ENCODE measurements around the gene PIK3C2B.

The PIK3C2B gene

GRCh38 chr1:204506969-204507316 is 12.3 kb upstream of the PIK3C2B start:
- DNase-seq (ENCODE audit: low read depth, low spot score) = peak; percentile 95
- peak overlapping the region; percentile 68 for H3K4me3 ChIP-seq (ENCODE audit: low read depth, low read length)
- TF ChIP-seq, protein P1, sequence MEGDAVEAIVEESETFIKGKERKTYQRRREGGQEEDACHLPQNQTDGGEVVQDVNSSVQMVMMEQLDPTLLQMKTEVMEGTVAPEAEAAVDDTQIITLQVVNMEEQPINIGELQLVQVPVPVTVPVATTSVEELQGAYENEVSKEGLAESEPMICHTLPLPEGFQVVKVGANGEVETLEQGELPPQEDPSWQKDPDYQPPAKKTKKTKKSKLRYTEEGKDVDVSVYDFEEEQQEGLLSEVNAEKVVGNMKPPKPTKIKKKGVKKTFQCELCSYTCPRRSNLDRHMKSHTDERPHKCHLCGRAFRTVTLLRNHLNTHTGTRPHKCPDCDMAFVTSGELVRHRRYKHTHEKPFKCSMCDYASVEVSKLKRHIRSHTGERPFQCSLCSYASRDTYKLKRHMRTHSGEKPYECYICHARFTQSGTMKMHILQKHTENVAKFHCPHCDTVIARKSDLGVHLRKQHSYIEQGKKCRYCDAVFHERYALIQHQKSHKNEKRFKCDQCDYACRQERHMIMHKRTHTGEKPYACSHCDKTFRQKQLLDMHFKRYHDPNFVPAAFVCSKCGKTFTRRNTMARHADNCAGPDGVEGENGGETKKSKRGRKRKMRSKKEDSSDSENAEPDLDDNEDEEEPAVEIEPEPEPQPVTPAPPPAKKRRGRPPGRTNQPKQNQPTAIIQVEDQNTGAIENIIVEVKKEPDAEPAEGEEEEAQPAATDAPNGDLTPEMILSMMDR (IDR thresholded peaks at IDR 0.05; ENCODE audit: low read depth, low read length) = no peak
- in situ Hi-C loops (cut with HindIII; ENCODE audit: low sequenced_read_pairs) = no loop called here

DNA sequence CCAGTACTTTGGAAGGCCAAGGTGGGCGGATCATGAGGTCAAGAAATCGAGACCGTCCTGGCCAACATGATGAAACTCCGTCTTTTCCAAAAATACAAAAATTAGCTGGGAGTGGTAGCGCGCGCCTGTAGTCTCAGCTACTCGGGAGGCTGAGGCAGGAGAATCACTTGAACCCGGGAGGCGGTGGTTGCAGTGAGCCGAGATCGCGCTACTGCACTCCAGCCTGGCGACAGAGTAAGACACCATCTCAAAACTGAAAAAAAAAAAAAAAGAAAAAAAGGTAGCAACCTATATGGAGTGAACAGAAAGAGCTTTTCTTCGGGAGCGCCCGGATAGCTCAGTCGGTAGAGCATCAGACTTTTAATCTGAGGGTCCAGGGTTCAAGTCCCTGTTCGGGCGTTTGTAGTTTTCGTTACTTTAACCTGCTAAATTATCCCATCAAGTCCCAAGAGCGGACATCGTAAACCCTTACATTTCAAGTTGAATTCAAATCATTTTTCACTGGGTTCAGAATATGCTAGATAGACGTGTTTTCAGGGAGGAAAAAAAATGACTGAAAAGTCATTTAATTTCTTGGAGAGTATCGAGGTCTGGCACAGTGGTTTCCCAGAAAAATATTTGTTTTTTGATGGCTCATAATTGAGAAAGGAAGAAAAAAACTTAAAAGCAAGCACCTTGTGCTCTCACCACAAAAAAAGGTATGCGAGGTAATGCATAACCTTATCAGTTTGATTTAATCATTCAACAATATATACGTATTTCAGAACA is 11.8 kb upstream of the PIK3C2B start:
- in situ Hi-C loops (cut with HindIII; ENCODE audit: low sequenced_read_pairs) = no loop called here
- TF ChIP-seq, protein P1 (IDR thresholded peaks at IDR 0.05; ENCODE audit: low read depth, low read length) = no peak
- peak overlapping the region; percentile 68 for H3K4me3 ChIP-seq (ENCODE audit: low read depth, low read length)
- peak; percentile 95 for DNase-seq (ENCODE audit: low read depth, low spot score)

DNA sequence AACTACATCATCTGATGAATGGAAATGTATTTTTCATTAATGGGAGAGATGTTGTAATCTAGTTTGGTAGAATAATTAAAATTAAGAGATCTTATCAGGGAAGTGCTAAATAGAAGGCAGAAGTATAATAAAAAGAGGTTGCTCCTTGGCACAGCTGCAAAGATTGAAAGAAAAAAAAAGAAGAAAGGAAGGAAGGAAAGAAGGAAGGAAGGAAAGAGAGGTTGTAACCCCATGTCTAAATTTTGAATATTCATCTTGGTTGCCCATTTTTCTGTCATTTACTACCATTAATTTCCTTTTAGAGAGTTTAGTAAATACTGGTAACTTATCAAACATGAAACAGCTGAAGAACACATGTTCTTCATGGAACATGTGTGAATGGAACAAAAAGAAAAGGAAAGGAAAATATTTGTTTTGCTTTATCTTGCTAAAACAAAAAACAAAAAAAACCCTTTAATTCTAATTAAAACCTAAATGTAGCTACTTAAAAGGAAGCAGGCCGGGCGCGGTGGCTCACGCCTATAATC is 11.1 kb upstream of the PIK3C2B start:
- H3K4me3 ChIP-seq (ENCODE audit: low read depth, low read length) = peak overlapping the region; percentile 49
- TF ChIP-seq, protein P1 (IDR thresholded peaks at IDR 0.05; ENCODE audit: low read depth, low read length) = no peak
- in situ Hi-C loops (cut with HindIII; ENCODE audit: low sequenced_read_pairs) = no loop called here
- no peak for DNase-seq (ENCODE audit: low read depth, low spot score)

- H3K4me3 ChIP-seq (ENCODE audit: low read depth, low read length) = no peak overlapping the region
- DNase-seq (ENCODE audit: low read depth, low spot score) = no peak
- TF ChIP-seq, protein P1 (IDR thresholded peaks at IDR 0.05; ENCODE audit: low read depth, low read length) = no peak
- in situ Hi-C loops (cut with HindIII; ENCODE audit: low sequenced_read_pairs) = no loop called here
Measured at GRCh38 chr1:204503913-204504519, 9.4 kb upstream of the PIK3C2B start.

DNA sequence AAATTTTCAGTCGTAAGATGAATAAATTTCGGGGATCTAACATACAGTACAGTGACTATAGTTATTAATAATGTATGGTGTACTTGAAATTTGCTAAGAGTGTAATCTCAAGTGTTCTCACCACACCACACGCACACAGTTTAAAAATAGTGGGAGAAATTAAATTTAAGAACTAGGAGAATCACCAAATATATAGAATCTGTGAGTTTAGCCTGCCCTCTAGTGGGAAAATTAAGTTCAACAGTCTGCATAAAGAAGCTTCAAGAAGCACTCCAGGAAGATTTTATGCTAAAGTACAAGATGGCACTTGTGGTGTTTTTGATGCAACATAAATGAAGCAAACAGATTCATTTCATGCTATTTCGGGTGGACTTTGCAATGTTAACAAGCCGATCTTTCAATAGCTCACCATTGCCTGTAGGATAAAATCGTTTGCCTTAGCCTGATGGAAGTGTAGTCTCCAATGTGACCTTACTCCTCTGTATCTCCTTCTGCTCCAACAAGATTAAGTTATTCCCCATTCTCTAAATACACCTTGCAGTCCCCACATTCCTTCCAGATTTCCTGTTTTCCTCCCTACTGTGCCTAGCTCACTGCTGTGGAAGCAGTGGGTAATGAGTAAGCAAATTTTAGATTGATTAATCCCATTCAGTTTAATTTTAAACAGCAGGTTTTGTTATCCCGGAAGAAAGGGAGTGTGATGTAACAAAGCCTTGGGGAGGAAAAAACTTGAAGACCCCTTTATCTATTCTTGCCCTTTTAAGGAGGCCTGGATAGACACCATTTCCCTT is 8.7 kb upstream of the PIK3C2B start:
- in situ Hi-C loops (cut with HindIII; ENCODE audit: low sequenced_read_pairs) = no loop called here
- H3K4me3 ChIP-seq (ENCODE audit: low read depth, low read length) = no peak overlapping the region
- DNase-seq (ENCODE audit: low read depth, low spot score) = peak; percentile 82
- TF ChIP-seq, protein P1 (IDR thresholded peaks at IDR 0.05; ENCODE audit: low read depth, low read length) = peak; percentile 56

GRCh38 chr1:204502241-204502640 is 7.6 kb upstream of the PIK3C2B start:
- TF ChIP-seq, protein P1 (IDR thresholded peaks at IDR 0.05; ENCODE audit: low read depth, low read length) = no peak
- in situ Hi-C loops (cut with HindIII; ENCODE audit: low sequenced_read_pairs) = no loop called here

More at GRCh38 chr1:204502241-204502640, 7.6 kb upstream of the PIK3C2B start:
- H3K4me3 ChIP-seq (ENCODE audit: low read depth, low read length) = no peak overlapping the region
- DNase-seq (ENCODE audit: low read depth, low spot score) = no peak
